Raji (cell line): ENCODE results near the gene DPYSL4.

Source experiments
- POLR2A ChIP-seq: IDR thresholded peaks from 2 replicates; pipeline ENCODE4 v1.6.1; 2011; ENCODE audit warnings: low read depth, low read length, control low read depth; ENCODE audit not compliant: insufficient read depth

Gene DPYSL4

GRCh38 chr10:132232981-132233380, 46.2 kb downstream of the DPYSL4 start:
- TF ChIP-seq POLR2A: no peak

DNA sequence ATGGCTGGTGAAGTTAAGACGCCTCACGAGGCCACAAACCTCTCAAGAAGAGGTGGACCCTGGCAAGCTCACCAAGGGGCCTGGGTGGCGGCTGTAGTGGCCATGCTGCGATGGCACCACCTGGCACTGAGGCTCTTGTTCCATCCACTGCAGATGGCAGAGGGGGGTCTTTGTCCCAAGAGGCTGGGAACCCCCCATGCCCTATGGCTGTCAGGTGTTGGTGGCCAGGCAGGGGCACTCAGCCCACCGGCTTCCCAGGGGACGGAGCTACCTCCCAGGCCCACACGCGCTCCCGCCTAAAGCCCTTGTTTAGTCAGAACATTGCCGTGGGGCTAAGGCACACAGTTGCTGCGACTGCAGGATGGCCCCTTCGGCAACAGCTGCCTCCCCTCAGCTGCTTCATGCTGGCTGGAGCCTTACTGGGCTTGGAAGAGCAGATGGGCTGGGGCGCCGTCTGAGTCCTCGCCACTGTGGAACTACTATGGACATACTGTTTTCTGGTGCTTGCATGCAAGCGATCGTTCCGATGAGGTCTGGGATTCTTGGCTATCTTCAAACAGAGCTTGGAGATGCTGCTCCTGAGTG, 46.8 kb downstream of the DPYSL4 start:
- TF ChIP-seq POLR2A: no peak

DNA sequence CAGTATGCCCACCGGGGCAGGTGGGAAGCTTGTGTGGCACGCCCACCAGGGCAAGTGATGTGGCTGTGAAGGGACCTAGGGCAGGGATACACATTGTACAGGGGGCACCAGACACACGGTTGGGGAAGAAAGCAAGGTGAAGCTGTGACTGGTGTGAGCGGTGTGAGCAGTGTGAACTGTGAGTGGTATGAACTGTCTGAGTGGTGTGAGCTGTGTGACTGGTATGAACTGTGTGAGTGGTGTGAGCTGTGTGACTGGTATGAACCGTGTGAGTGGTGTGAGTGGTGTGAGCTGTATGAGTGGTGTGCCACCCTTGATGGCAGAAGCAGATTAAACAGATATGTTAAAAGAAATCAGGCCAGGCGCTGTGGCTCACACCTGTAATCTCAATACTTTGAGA, 48.1 kb downstream of the DPYSL4 start:
- no peak for TF ChIP-seq POLR2A

GRCh38 chr10:132236161-132236560, 49.4 kb downstream of the DPYSL4 start:
- TF ChIP-seq POLR2A: no peak

- no peak for TF ChIP-seq POLR2A
These were observed 50.1 kb downstream of the DPYSL4 start for GRCh38 chr10:132236881-132237280.

GRCh38 chr10:132237396-132237795, 50.6 kb downstream of the DPYSL4 start:
- TF ChIP-seq POLR2A: no peak

GRCh38 chr10:132237871-132238270, 51.1 kb downstream of the DPYSL4 start:
- no peak for TF ChIP-seq POLR2A

GRCh38 chr10:132238371-132239125, 51.8 kb downstream of the DPYSL4 start:
- TF ChIP-seq POLR2A: no peak

- no peak for TF ChIP-seq POLR2A
These were observed 52.6 kb downstream of the DPYSL4 start for GRCh38 chr10:132239126-132240031.

DNA sequence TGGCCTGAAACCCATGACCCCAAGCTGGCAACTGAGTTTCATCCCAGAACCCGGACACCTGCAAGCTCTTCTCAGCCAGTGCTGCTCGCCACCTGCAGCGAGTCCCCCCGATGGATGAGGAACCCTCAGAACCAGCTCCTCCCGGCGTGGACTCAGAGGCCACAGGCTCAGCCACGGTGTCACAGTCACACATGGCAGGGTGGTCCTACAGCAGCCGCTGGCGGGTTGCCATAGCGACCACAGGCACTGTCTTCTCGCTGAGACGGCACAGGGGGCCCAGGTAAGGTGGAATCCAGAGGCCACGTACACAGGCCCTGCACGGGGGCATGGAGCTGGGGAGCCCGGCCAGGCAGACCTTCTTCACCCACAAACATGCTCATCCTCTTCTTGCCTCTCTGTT, 53.4 kb downstream of the DPYSL4 start:
- TF ChIP-seq POLR2A: no peak

DNA sequence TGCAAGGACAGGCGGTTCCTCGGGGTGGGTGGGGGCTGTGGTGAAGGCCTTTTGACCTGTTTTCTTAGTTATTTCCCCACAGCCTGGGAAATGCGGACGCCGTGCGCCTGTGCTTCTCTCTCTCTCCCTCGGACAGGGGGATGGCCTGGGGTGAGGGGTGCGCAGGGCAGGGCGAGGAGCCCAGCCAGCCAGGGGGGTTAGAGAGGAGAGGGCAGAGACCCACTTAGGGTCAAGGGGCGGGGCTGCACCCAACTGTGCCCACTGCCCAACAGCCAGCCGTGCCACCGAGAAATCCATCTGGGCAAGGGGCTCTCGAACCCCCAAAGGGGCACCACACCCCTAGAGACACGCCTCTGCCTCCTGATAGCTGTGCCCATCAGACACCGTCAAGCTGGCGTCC, 53.8 kb downstream of the DPYSL4 start:
- TF ChIP-seq POLR2A: no peak

- TF ChIP-seq POLR2A: no peak
These were observed 54.3 kb downstream of the DPYSL4 start for GRCh38 chr10:132241086-132241485.

DNA sequence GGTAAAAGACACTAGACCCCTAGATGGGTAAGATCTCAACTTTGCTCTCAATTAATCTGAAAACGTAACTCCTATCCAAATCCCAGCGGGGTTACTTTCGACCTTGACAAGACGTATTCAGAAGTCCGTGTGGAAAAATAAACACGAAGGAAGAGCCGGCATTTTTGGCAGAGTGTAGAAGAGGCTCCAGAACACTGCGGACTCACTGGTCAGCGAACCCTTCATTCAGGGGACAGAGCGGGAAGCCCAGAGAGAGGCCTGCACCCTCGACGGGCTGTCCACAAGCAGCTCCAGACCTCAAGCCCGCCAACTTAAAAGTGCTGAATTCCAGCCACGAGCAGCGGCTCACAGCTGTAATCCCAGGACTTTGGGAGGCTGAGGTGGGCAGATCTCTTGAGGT, 54.7 kb downstream of the DPYSL4 start:
- no peak for TF ChIP-seq POLR2A

- TF ChIP-seq POLR2A: no peak
These were observed 55.5 kb downstream of the DPYSL4 start for GRCh38 chr10:132242103-132242840.

- TF ChIP-seq POLR2A: no peak
These were observed 56.4 kb downstream of the DPYSL4 start for GRCh38 chr10:132243141-132243540.
